Panc1 (cell line): ENCODE measurements around the gene TXNDC11. TPM values are rescaled to one million over a fixed set of nuclear protein-coding genes. Genes with fewer than 3 reads are reported as not detected.

Experiments used
- ATAC-seq: fragments of 200-7000 bp; cut with Tn5 transposase; 2 replicates; pipeline ENCODE4 v1.9.1; 2020; ENCODE audit warnings: mild to moderate bottlenecking, moderate library complexity
- BruUV-seq: library from RNA; stranded (reverse); fragments of 400-500 nt; replicated peaks from 2 replicates; lab custom pipeline; 2021; lab: Mats Ljungman, UMichigan
- CTCF ChIA-PET: fragments of 300-600 bp; sonication (Branson Sonifier 250); formaldehyde crosslinking; loops from one replicate; lab custom pipeline; 2022; ENCODE audit warnings: antibody characterized with exemption; lab: Charles Lee
- POLR2A ChIA-PET: fragments of 300-600 bp; sonication (Branson Sonifier 250); formaldehyde crosslinking; loops from one replicate; lab custom pipeline; 2022; ENCODE audit warnings: antibody characterized with exemption; lab: Charles Lee
- DNase-seq: peaks from one replicate; pipeline ENCODE4 v3.0.0-alpha.2; 2010; ENCODE audit warnings: low read depth, low spot score
- H3K27ac ChIP-seq: 2 replicates; pipeline ENCODE4 v1.5.1; 2011; ENCODE audit warnings: mild to moderate bottlenecking, low read length, inconsistent platforms
- H3K27me3 ChIP-seq: fragments of 200-500 bp; sonication (Bioruptor generic); 2 replicates; pipeline ENCODE4 v1.6.0; 2014; ENCODE audit warnings: low read length, inconsistent platforms; ENCODE audit not compliant: control insufficient read depth, insufficient read depth
- H3K36me3 ChIP-seq: fragments of 200-500 bp; sonication (Bioruptor generic); 2 replicates; pipeline ENCODE4 v1.5.1; 2014; ENCODE audit warnings: inconsistent platforms, mild to moderate bottlenecking, low read length, moderate library complexity; ENCODE audit not compliant: control insufficient read depth, insufficient read depth
- H3K4me1 ChIP-seq: 2 replicates; pipeline ENCODE4 v1.5.1; 2011; ENCODE audit warnings: inconsistent platforms, mild to moderate bottlenecking, low read length, moderate library complexity; ENCODE audit not compliant: control insufficient read depth, insufficient read depth
- H3K4me3 ChIP-seq, 2 experiments: 2 replicates each; pipeline ENCODE4 v1.5.1; 2011 to 2012; ENCODE audit warnings: low read depth in 2 of 2, low read length in 2 of 2, mild to moderate bottlenecking in 2 of 2, inconsistent platforms in 1 of 2, moderate library complexity in 1 of 2
- H3K9me3 ChIP-seq: fragments of 200-500 bp; sonication (Bioruptor generic); 2 replicates; pipeline ENCODE4 v1.5.1; 2014; ENCODE audit warnings: low read depth, mild to moderate bottlenecking, inconsistent platforms, low read length, moderate library complexity; ENCODE audit not compliant: control insufficient read depth, insufficient read depth
- POLR2AphosphoS5 ChIP-seq: IDR thresholded peaks from 2 replicates; pipeline ENCODE4 v1.6.1; 2012; ENCODE audit warnings: mild to moderate bottlenecking, low read depth, low read length, moderate library complexity
- SIN3A ChIP-seq: IDR thresholded peaks from 2 replicates; pipeline ENCODE4 v1.6.1; 2012; ENCODE audit warnings: low read depth, mild to moderate bottlenecking, low read length, moderate library complexity, borderline replicate concordance; ENCODE audit not compliant: insufficient read depth
- TCF7L2 ChIP-seq: IDR thresholded peaks from 2 replicates; pipeline ENCODE4 v1.6.1; 2011; ENCODE audit warnings: mild to moderate bottlenecking, low read depth, low read length, inconsistent platforms
- in situ Hi-C: cut with HindIII; loops from 2 replicates; pipeline ENCODE4 v1.10.0; 2016; ENCODE audit warnings: low sequenced_read_pairs, low pct_unique_long_range_greater_than_20kb
- intact Hi-C: fragments of 100-400 bp; cut with micrococcal nuclease; formaldehyde crosslinking; loops from one replicate; pipeline ENCODE4 v1.10.0; 2022; ENCODE audit not compliant: unreplicated experiment
- total RNA-seq: library from RNA; stranded (reverse); gene quantifications from one replicate; pipeline ENCODE4 v1.2.1, GENCODE V29; 2021; ENCODE audit not compliant: unreplicated experiment
- TF ChIP-seq, protein P1 (sequence below), 2 experiments: IDR thresholded peaks; 2 replicates each; pipeline ENCODE4 v1.6.1; 2011 to 2012; ENCODE audit warnings: low read depth in 2 of 2, control low read depth in 1 of 2, low read length in 1 of 2, mild to moderate bottlenecking in 1 of 2, moderate library complexity in 1 of 2; ENCODE audit not compliant: insufficient read depth in 1 of 2
- TF ChIP-seq, protein P2 (sequence below): fragments of 450-650 bp; IDR thresholded peaks from 2 replicates; pipeline ENCODE4 v1.5.1; 2017; ENCODE audit warnings: mild to moderate bottlenecking

TXNDC11 gene
- total RNA-seq, 1 experiment from 2014 or later: 30.5 TPM

DNA sequence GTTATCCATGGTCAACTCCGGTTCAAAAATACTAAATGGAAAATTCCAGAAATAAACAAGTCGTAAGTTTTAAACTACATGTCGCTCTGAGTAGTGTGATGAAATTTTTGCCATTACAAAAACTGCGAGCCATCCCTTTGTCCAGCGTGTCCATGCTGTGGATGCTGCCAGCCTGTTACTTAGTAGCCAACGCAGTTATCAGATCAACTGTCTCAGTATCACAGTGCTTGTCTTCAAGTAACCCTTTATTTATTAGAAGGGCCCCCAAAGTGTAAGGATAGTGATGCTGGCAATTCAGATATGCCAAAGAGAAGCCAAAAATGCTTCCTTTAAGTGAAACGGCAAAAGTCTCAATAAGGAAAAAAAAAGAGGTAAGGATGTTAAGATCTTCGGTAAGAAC, 50.5 kb downstream of the TXNDC11 start:
- CTCF ChIA-PET: no interaction called here
- in situ Hi-C loops: no loop called here
- Histone ChIP-seq H3K4me3 (no peak overlapping the region), H3K27ac (no peak overlapping the region), H3K36me3 (peaks cover 5% of the 10 kb centered on the region), H3K9me3 (no peaks in the 10 kb centered on the region), H3K4me1 (no peaks in the 10 kb centered on the region), H3K27me3 (no peaks in the 10 kb centered on the region)
- TF ChIP-seq TCF7L2 (no peak), POLR2AphosphoS5 (no peak), SIN3A (no peak)
- TF ChIP-seq, protein P1, sequence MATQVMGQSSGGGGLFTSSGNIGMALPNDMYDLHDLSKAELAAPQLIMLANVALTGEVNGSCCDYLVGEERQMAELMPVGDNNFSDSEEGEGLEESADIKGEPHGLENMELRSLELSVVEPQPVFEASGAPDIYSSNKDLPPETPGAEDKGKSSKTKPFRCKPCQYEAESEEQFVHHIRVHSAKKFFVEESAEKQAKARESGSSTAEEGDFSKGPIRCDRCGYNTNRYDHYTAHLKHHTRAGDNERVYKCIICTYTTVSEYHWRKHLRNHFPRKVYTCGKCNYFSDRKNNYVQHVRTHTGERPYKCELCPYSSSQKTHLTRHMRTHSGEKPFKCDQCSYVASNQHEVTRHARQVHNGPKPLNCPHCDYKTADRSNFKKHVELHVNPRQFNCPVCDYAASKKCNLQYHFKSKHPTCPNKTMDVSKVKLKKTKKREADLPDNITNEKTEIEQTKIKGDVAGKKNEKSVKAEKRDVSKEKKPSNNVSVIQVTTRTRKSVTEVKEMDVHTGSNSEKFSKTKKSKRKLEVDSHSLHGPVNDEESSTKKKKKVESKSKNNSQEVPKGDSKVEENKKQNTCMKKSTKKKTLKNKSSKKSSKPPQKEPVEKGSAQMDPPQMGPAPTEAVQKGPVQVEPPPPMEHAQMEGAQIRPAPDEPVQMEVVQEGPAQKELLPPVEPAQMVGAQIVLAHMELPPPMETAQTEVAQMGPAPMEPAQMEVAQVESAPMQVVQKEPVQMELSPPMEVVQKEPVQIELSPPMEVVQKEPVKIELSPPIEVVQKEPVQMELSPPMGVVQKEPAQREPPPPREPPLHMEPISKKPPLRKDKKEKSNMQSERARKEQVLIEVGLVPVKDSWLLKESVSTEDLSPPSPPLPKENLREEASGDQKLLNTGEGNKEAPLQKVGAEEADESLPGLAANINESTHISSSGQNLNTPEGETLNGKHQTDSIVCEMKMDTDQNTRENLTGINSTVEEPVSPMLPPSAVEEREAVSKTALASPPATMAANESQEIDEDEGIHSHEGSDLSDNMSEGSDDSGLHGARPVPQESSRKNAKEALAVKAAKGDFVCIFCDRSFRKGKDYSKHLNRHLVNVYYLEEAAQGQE (IDR thresholded peaks at IDR 0.05; ENCODE audit: insufficient read depth in 1 of 2, low read depth in 2 of 2, low read length in 1 of 2): no peak
- TF ChIP-seq, protein P2, sequence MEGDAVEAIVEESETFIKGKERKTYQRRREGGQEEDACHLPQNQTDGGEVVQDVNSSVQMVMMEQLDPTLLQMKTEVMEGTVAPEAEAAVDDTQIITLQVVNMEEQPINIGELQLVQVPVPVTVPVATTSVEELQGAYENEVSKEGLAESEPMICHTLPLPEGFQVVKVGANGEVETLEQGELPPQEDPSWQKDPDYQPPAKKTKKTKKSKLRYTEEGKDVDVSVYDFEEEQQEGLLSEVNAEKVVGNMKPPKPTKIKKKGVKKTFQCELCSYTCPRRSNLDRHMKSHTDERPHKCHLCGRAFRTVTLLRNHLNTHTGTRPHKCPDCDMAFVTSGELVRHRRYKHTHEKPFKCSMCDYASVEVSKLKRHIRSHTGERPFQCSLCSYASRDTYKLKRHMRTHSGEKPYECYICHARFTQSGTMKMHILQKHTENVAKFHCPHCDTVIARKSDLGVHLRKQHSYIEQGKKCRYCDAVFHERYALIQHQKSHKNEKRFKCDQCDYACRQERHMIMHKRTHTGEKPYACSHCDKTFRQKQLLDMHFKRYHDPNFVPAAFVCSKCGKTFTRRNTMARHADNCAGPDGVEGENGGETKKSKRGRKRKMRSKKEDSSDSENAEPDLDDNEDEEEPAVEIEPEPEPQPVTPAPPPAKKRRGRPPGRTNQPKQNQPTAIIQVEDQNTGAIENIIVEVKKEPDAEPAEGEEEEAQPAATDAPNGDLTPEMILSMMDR: no peak
- BruUV-seq: no TSS peak
- intact Hi-C loops: no loop called here
- ATAC-seq: no peak
- POLR2A ChIA-PET: interaction anchor here (0.6 kb wide), 1 partner anchor 150 kb away, joined by 3 read pairs; no protein-coding TSS in a partner anchor
- no peak for DNase-seq

DNA sequence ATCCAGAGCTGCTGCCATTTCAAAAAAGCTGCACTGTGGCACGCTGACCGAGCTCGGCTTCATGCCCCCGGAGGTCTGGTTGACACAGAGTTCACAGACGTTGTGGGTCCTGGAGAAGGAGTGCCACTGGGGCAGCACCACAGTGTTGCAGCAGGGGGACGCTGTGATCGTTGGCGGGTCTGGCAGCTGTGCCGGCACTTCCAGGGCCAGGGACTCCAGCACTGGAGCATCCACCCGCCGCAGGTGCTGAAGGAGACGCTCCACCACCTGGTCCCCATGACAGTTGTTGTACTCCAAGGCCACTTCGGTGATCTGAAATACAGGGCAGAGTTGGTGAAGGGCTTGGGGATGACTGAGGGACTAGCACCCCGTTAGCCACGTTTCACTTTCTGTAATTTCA, 50.9 kb downstream of the TXNDC11 start:
- ATAC-seq: no peak
- in situ Hi-C loops (no loop called here), intact Hi-C loops (no loop called here)
- Histone ChIP-seq H3K27me3 (no peaks in the 10 kb centered on the region), H3K27ac (no peak overlapping the region), H3K4me3 (no peak overlapping the region), H3K36me3 (peaks cover 5% of the 10 kb centered on the region), H3K9me3 (no peaks in the 10 kb centered on the region), H3K4me1 (no peaks in the 10 kb centered on the region)
- CTCF ChIA-PET: no interaction called here
- no peak for DNase-seq
- TF ChIP-seq, protein P1 (IDR thresholded peaks at IDR 0.05; ENCODE audit: insufficient read depth in 1 of 2, low read depth in 2 of 2, low read length in 1 of 2): no peak
- no peak for TF ChIP-seq SIN3A
- no peak for TF ChIP-seq TCF7L2
- TF ChIP-seq, protein P2: no peak
- TF ChIP-seq POLR2AphosphoS5: no peak
- BruUV-seq: no TSS peak
- POLR2A ChIA-PET: interaction anchor here (0.6 kb wide), 1 partner anchor 150 kb away, joined by 3 read pairs; no protein-coding TSS in a partner anchor
